Kidney epithelial cell (primary cell): ENCODE data around the gene FBXW11. TPM values are rescaled to one million over a fixed set of nuclear protein-coding genes. Genes with fewer than 3 reads are reported as not detected.

ENCODE experiments used
- DNase-seq: peaks from one replicate; pipeline ENCODE4 v3.0.0-alpha.2; 2010; ENCODE audit warnings: low read depth
- H3K27me3 ChIP-seq: 2 replicates; pipeline ENCODE4 v1.6.0; 2011; ENCODE audit warnings: low read length; ENCODE audit not compliant: control insufficient read depth, insufficient read depth
- H3K36me3 ChIP-seq: 2 replicates; pipeline ENCODE4 v1.5.1; 2011; ENCODE audit warnings: low read length; ENCODE audit not compliant: control insufficient read depth, insufficient read depth
- H3K4me3 ChIP-seq: 2 replicates; pipeline ENCODE4 v1.5.1; 2011; ENCODE audit warnings: low read depth, mild to moderate bottlenecking, control low read depth, low read length
- total RNA-seq: library from RNA; depleted of rRNA; stranded (reverse); fragments of >200 nt; gene quantifications from 2 replicates; pipeline ENCODE4 v1.2.3, GENCODE V29; 2015
- TF ChIP-seq, protein P1 (sequence below): IDR thresholded peaks from 2 replicates; pipeline ENCODE4 v1.5.1; 2011; ENCODE audit warnings: mild to moderate bottlenecking, moderate library complexity, low read length, control low read depth, inconsistent platforms; ENCODE audit not compliant: insufficient read depth, poor library complexity, severe bottlenecking

The FBXW11 gene
- total RNA-seq, 1 donor from 2014 or later = 75.1 TPM

DNA sequence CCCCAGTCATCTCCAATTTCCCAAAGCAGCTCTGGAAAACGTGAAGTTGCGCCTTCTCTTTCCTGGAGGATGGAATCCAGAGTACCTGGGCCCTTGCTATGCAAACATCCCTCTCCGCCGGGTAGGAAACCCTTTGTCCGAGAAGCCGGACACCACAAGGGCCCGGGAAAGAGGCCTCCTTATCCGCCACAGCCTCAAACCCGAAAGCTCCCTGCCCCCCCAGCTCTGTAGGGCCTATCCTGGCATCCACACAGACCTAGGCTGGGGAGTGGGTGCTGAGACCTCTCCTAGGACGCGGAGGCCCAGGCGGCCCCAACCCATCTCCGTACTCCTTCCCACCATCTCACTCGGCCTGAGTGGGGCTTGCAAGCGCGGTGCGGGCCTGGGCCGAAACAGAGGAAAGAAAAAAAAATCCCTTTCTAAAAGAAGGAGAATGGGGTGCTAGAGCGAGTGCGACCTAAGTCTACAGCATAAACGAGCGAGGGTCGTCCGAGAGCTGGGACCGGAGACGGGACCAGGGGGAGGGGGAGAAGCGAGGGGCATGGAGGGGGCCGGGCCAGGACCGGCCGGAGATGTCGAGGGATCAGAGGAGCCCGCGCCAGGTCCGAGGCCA is 624 bp downstream of the FBXW11 start:
- H3K36me3 ChIP-seq = no peaks in the 10 kb centered on the region
- no peaks in the 10 kb centered on the region for H3K27me3 ChIP-seq
- TF ChIP-seq, protein P1, sequence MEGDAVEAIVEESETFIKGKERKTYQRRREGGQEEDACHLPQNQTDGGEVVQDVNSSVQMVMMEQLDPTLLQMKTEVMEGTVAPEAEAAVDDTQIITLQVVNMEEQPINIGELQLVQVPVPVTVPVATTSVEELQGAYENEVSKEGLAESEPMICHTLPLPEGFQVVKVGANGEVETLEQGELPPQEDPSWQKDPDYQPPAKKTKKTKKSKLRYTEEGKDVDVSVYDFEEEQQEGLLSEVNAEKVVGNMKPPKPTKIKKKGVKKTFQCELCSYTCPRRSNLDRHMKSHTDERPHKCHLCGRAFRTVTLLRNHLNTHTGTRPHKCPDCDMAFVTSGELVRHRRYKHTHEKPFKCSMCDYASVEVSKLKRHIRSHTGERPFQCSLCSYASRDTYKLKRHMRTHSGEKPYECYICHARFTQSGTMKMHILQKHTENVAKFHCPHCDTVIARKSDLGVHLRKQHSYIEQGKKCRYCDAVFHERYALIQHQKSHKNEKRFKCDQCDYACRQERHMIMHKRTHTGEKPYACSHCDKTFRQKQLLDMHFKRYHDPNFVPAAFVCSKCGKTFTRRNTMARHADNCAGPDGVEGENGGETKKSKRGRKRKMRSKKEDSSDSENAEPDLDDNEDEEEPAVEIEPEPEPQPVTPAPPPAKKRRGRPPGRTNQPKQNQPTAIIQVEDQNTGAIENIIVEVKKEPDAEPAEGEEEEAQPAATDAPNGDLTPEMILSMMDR = no peak
- DNase-seq = no peak
- H3K4me3 ChIP-seq = peak overlapping the region; percentile 65

DNA sequence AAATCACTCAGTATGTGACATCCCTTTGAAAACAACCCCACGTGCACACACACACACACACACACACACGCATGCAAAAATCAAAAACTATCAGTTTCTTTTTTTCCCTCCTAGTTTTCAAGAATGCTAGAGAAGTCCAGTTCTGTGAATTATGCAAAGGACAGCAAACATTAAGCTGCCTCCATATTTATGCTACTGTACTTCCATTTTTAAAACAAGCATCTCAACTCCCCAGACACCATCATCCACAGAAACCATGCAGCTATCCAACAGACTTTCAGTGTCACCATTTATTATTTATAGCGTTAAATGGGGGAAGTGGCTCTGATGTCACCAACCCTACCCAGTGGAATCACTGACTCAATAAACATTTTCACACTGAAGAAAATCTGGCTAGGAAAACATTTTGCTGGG is 1.6 kb downstream of the FBXW11 start:
- H3K36me3 ChIP-seq = no peaks in the 10 kb centered on the region
- DNase-seq = no peak
- H3K4me3 ChIP-seq = peak overlapping the region; percentile 65
- TF ChIP-seq, protein P1 = no peak
- no peaks in the 10 kb centered on the region for H3K27me3 ChIP-seq

DNA sequence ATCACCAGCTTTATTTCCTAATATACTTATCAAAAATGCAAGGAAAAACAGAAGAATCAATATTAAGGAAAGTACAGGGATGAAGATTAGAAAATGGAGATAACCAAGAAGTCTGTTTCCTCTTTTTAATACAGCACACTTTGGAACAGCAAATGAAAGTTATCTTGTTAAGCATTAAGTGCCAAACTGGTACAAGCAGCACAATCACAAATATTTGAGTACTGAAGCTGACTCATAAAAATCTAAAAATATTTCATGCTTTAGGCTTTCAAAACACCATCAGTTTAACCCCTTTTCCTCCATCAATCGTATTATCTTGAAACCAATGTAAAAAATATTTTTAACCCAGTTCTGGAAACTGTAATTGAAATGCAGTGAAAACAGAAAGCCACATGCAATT is 2.7 kb downstream of the FBXW11 start:
- TF ChIP-seq, protein P1 = no peak
- Histone ChIP-seq H3K36me3 (no peaks in the 10 kb centered on the region), H3K4me3 (no peak overlapping the region), H3K27me3 (no peaks in the 10 kb centered on the region)
- DNase-seq = no peak

DNA sequence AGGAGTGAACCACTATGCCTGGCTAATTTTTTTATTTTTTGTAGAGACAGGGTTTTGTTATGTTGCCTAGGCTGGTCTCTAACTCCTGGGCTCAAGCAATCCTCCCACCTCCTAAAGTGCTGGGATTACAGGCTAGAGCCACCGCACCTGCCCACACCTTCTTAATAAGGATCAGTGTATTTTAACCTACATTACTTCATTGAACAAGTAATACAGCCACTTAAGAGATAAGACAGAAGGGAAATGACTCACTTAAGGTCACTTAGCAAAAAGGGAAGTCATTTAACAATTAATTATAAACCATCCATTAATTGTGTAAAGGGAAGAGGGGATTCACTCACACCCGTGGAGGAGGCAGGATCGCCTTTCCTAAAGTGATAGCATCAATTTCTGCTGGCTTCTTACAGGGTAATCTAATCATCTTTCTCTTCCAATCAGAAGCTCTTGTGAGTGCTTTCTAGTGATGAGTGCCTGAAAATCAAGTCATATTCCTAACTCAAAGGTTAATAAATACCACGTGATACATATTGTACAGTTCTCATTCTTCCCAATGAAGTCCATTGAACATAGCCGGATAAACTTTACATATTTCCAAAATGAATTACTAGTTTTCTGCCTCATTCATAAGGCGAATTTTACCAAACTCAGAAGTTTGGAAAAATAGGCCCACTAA is 3.5 kb downstream of the FBXW11 start:
- TF ChIP-seq, protein P1 = no peak
- DNase-seq = no peak
- H3K4me3 ChIP-seq = no peak overlapping the region
- H3K36me3 ChIP-seq = no peaks in the 10 kb centered on the region
- no peaks in the 10 kb centered on the region for H3K27me3 ChIP-seq

- no peaks in the 10 kb centered on the region for H3K36me3 ChIP-seq
- H3K27me3 ChIP-seq = no peaks in the 10 kb centered on the region
- TF ChIP-seq, protein P1 = peak; percentile 52
- H3K4me3 ChIP-seq = no peak overlapping the region
- DNase-seq = no peak
Measured at GRCh38 chr5:172002310-172002709, 4.1 kb downstream of the FBXW11 start.
